ENCODE measurements around the gene CFAP20DC.

The CFAP20DC gene

GRCh38 chr3:58801541-58801940 is 248.3 kb downstream of the CFAP20DC start:
- no peak for DNase-seq (ENCODE audit: low spot score)

GRCh38 chr3:58800940-58801339 is 248.9 kb downstream of the CFAP20DC start:
- no peak for DNase-seq (ENCODE audit: low spot score)

DNA sequence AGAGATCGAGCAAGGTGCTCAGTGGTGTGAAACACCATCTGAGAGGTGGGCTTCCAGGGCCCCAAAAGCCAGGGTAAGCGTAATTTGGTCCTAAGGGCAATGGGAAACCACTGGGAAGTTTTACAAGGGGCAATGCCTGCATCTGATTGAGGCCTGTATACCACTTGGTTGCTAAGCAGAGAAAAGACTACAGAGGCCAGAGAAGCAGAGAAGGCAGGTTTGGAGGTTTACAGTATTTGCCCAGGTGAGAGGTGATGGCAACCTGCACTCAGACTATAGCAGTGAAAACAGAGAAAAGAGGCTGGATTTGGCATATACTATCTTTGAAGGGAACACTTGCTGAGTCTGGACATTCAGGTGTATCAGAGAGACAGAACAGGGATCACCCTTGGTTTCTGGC is 249.8 kb downstream of the CFAP20DC start:
- no peak for DNase-seq (ENCODE audit: low spot score)

GRCh38 chr3:58799271-58799670 is 250.6 kb downstream of the CFAP20DC start:
- no peak for DNase-seq (ENCODE audit: low spot score)

GRCh38 chr3:58798312-58798711 is 251.5 kb downstream of the CFAP20DC start:
- DNase-seq (ENCODE audit: low spot score) = no peak

DNA sequence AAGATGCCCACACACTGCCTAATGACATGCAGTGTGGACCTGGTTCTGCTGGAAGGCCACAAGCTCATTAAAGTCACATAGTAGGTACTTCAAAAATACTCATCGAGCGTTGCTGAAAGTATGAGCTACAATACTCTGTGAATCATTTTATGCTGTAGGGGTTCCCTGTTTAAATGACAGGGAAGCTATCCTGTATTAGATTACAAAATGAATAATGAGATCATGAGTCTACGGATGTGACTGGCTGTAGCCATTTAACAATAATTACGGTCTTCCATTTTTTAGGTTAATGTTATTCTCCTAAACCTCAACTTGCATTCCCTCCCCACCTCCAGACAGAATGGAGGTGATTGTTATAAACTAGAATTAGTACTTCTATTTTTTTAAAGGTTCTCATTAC is 255.1 kb downstream of the CFAP20DC start:
- no peak for DNase-seq (ENCODE audit: low spot score)

DNA sequence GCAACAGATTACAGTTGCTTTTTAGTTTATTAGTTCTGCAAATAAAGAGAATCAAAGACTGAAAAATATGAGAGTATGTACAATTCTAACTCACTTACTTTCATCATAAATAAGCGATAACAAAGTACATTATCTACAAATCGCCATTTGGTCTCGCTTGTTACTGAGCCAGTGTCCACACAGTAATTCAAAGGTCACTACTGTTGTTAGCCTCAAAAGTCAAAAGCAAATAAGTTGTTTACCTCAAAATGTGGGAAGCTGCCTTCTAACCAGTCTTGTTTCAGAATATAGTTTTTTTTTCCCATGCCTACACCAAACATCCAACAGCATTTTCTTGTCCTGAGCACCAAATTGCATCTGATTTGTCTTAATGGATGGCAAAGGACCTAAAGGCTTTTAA is 255.9 kb downstream of the CFAP20DC start:
- DNase-seq (ENCODE audit: low spot score) = no peak

DNA sequence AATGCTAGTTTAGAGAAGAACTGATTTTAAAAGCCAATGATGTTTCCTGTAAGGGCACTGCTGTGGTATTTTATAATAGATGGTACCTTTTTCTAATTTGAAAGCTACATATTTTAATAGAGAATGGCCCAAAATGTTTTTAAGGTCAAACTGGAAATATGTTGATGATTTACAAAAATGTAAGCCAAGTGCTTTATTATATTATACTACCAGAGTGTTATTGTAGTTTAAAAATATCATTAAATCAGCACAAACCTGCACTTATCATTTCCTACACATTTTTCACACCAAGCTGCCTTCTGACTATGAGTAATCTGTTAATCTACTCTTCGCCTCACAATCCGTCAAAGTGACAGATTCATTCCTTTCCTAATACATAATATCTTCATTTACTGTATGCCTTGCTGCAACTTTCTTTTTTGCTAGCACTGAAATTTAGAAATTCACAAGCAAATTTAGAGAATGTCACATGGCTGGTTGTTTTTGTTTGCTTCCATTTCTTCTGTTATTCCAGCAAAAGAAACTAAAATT is 256.8 kb downstream of the CFAP20DC start:
- no peak for DNase-seq (ENCODE audit: low spot score)

- DNase-seq (ENCODE audit: low spot score) = no peak
Observed at GRCh38 chr3:58789385-58789784, 260.4 kb downstream of the CFAP20DC start.

DNA sequence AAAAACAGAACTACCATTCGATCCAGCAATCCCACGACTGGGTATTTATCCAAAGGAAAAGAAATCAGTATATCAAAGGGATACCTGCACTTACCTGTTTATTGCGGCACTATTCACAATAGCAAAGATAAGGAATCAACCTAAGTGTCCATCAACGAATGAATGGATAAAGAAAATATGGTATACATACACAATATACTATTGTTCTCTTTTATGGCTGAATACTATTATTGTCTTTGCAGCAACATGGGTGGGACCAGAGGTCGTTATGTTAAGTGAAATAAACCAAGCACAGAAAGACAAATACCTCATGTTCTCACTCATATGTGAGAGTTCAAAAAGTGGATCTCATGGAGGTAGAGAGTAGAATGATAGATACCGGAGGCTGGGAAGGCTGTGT is 264.9 kb downstream of the CFAP20DC start:
- DNase-seq (ENCODE audit: low spot score) = no peak

- DNase-seq (ENCODE audit: low spot score) = no peak
Observed at GRCh38 chr3:58784425-58784824, 265.4 kb downstream of the CFAP20DC start.

DNA sequence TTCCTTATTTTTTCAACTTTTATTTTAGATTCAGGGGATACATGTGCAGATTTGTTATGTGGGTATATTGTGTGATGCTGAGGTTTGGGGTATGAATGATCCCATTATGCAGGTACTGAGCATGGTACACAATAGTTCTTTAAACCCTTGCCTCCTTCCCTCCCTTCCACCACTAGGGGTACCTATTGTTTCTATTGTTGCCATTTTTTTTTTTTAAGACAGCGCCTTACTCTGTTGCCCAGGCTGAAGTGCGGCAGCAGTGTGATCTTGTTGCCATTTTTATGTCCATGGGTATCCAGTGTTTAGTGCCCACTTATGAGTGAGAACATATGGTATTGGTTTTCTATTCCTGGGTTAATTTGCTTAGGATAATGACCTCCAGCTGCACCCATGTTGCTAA is 266.0 kb downstream of the CFAP20DC start:
- DNase-seq (ENCODE audit: low spot score) = no peak

DNA sequence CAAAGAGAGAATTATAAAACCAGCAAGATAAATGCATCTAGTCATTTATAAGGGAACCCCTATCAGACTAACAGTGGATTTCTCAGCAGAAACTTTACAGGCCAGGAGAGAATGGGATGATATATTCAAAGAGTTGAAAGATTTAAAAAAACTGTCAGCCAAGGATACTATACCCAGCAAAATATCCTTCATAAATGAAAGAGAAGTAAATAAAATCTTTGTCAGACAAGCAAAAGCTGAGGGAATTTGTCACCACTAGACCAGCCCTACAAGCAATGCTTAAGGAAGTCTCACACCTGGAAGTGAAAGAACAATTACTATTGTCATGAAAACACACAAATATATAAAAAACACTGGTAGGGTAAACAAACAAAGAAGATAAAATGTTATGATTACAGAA is 269.9 kb downstream of the CFAP20DC start:
- DNase-seq (ENCODE audit: low spot score) = no peak

DNA sequence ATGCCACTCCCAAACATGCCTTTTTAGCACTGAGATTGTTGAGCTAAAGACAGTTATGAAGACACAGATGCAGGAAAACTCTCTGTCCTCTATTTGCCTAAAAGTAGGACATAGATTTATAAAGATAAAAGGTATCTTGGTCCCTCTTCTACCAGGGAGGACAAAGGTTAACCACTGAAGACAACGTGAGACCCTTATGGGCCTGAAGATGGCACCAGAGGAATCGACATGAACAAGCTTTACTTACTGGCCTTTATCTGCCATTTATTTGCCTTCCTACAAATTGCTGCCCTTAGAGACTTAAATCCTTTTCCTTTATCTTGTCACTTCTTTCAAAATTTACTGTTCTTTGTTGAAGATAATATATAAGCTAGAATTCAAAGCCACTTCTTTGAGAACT is 273.6 kb downstream of the CFAP20DC start:
- no peak for DNase-seq (ENCODE audit: low spot score)

- no peak for DNase-seq (ENCODE audit: low spot score)
Observed at GRCh38 chr3:58772462-58772861, 277.4 kb downstream of the CFAP20DC start.

DNA sequence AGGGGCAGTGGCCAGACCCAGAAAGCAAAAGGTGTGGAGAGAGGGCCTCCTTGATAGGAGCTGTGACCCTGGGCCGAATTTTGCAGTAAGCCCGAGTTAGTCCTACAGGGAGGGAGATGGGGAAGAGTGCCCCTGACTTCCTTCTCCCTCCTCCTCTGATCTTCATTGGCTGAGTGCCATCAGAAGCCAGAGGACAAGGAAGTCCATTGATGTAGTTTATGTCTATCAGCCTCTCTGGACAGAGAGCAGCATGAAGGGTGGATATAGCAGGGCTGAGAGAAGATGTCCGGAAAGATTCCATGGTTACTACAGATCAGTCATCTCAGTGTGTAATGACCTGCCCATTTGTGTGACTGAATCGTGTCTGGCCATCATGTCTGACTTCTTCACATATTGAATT is 280.8 kb downstream of the CFAP20DC start:
- DNase-seq (ENCODE audit: low spot score) = no peak

- no peak for DNase-seq (ENCODE audit: low spot score)
Observed at GRCh38 chr3:58766587-58767282, 283.1 kb downstream of the CFAP20DC start.

GRCh38 chr3:58755150-58755549 is 294.7 kb downstream of the CFAP20DC start:
- no peak for DNase-seq (ENCODE audit: low spot score)

DNA sequence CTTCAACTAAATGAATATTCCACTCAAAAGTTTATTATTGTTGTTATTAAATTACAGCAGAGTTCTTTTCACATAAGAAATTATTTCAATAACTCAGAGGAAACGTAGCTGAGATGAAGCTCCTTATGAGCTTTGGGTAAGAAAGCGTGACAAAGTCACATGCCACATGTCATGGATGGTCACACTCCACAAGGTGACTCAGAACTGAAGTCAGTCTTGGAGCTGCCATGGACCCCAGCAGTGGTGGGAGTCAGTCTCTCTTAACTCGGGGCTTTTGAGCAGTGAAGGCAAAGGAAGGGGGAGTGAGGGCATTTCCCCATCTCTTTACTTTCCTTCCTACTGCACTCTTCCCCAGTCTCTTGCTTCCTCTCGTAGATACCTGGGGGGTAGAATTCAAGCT is 295.8 kb downstream of the CFAP20DC start:
- no peak for DNase-seq (ENCODE audit: low spot score)

DNA sequence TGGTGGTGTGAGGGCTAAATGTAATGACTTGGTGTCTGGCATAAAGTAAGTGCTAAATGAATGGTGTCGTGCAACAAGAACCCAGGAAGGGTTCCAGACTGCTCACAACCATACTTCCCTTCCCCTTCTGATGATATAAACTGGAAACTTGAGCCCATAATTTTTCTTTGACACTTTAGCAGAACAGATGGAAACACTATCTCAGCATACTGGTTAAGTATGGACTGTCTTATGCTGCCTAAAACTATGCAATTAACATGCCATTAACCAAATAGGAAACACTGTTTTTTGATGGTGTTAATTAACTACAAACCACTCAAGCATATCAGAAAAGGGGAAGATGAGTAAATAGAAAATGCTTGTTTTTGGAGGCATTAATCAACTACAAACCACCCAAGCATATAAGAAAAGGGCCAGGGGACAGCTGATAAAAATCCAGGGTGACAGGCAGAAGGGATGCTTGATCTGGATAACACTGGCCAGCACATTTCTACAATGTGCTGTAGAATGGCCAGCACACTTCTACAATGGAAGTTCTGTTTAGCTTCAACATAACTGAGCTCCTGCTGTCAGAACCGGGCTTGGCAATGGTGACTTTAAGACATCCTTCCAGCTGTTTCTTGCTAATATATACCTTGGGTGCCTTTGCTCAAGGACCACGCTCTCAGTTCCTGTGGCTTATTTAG is 297.8 kb downstream of the CFAP20DC start:
- no peak for DNase-seq (ENCODE audit: low spot score)

- no peak for DNase-seq (ENCODE audit: low spot score)
Observed at GRCh38 chr3:58751235-58751634, 298.6 kb downstream of the CFAP20DC start.

DNA sequence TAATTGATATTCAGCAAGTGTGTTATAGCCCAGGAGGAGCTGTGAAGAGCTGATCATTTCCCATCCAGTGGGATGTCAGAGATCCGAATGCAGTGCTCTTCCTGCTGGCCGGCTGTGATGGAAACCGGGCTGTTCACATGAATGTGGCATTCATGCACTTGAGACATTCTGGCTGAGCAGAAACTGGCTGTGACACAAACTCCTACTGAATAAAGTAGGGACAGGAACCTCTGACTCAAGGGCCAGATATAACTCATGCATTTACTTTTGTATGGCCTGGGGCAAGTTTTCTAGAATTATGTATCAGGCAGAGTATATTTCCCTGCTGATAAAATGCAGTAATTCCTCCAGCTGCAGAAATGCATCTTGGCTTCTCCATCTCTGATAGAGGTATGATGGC is 299.9 kb downstream of the CFAP20DC start:
- DNase-seq (ENCODE audit: low spot score) = no peak

DNA sequence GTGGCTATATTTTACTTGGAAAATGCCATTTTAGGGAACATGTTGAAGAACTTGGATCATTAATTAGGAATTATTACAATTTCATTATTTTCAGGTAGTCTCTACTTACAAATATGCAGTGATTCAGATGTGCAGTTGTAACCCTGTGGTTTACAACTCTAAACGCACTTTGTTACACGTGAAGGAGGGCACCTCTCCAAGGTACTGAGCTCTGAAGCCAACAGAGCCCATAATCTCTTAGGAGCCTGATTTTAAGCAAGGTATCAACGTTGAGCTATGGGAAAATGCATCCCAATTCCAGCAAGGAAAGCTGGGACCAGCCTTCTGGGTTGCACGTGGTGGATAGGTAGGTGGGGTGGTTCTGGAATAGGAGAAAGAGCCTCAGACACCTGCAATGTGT is 301.8 kb downstream of the CFAP20DC start:
- DNase-seq (ENCODE audit: low spot score) = no peak

GRCh38 chr3:58746758-58747157 is 303.1 kb downstream of the CFAP20DC start:
- DNase-seq (ENCODE audit: low spot score) = no peak
